HG03280 (cell line): ENCODE measurements around the gene LILRA6.
"Not testable (repeated sequence)": the region's sequence is repeated elsewhere in the genome, so short reads cannot be mapped to it uniquely, and the experiment has no call there.

Experiments used
- ATAC-seq: cut with Tn5 transposase; IDR thresholded peaks from one replicate; pipeline ENCODE4 v1.9.1; 2021; ENCODE audit warnings: mild to moderate bottlenecking, moderate library complexity; ENCODE audit not compliant: unreplicated experiment

The LILRA6 gene

DNA sequence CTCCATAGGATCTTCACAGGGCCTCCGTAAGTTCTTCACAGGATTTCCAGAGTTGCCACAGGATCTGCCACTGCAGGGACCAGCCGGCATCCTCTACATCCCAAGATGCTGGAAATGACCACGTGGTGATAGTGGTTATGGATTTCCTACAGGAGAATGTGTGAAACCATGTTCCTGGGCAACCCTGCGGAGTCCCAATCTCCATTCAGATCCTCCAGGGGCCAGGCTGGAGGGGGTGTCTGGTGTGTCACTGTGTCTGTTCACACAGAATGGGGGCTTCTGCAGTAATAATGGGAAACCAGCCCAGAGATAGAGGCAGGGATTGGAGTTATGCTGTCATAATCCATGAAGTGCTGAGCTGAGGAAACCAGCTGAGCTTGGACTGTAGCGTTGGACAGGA is 8.6 kb downstream of the LILRA6 start:
- ATAC-seq: no peak

DNA sequence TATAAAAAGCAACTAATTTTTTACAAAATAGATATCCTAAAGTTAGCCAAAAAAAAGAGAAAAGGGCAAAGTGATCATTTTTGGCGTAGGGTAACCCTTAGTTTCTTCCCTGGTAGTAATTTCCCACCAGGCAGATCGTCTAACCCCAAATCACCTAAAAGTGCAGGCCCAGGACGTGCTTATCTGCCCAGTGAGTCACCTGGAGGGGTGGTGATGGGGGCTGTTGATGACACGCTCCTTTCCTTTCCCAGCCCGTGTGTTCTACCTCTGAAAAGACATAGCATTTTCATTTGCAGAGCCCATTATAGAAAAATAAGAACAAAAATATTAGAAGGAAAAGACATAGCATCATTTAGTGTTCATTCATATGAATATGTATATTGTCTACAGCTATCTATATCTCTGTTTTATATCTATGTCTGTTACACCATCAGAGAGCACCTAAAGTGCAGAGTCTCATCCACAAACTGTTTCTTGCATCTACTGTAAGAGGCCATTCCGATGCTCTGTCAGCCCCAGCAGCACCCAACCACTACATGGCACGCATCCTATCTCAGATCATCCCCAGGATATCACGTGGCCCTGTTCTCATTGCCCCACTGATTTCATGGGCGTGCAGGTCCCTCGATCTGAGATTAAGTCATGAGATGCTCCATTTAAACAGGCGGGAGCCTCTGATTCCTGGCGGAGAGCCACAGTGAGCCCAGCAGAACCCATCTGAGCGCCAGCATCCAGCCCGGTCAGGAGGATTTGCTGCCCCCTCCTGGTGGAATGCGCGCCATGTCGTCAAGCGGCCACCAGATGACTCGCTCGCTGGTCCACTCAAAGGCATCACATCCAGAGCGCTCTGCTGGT is 11.3 kb downstream of the LILRA6 start:
- peak; percentile 52 for ATAC-seq

DNA sequence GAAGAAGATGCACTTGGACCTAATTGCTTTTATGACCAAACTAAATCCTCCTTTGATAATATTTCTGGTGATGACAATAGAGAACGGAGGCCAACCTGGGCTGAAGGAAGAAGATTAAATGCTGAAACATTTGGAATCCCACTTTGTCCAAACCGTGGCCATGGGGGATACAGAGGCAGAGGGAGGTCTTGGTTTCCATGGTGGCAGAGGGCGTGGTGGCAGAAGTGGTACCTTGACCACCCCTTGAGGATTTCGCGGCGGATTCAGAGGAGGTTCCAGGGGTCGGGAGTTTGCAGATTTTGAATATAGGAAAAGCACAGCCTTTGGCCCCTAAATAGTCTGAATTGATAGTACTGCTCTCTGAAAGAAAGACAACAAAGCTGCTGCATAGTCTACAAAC is 12.6 kb downstream of the LILRA6 start:
- ATAC-seq: no peak

DNA sequence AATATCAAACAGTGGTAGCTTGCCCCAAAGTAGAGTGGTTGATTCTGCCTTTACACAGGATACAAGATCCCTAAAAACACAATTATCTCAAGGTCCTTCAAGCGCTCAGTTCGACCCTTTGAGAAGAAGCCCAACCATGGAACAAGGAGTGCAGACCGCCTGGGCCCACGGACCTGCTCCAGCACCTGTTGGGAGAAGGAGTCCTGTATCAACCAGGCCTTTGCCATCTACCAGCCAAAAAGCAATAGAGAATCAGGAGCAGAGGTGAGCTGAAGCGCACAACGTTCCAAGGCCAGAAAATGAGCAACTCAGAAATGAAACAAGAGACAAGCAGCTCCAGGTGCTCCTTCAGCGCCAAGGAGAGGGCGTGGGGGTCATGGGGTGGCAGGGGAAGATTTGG is 13.4 kb downstream of the LILRA6 start:
- no peak for ATAC-seq

DNA sequence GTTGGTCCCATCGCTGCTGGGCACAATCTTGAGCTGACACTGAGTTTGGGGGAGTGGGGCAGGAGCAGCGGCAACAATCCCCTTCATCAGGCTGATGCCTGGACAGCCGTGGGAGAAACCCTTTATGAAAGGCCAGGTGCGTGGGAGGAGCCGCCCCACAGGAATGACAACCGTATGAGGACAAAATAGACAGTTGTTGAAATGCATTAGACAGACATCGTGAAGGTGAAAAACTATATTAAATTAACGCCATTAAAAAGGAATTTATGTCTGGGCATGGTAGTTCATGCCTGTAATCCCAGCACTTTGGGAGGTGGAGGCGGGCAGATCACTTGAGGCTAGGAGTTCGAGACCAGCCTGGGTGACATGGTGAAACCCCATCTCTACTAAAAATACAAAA is 18.0 kb downstream of the LILRA6 start:
- not testable (repeated sequence) for ATAC-seq

DNA sequence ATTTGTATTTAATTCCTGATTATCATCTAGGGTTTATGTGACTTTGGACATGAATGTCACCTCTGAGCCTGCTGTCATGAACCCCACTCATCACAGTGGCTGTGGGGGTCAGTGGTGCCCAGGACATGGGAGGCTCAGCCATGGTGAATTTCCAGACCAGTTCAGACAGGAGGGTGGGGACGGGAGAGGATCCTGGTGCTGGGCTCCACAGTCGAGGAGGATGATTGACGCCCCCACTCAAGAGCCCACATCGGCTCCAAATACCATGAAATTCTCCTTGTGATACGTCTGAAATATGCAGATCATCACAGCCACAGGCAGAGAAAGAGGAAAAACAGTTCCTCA is 18.7 kb downstream of the LILRA6 start:
- not testable (repeated sequence) for ATAC-seq

DNA sequence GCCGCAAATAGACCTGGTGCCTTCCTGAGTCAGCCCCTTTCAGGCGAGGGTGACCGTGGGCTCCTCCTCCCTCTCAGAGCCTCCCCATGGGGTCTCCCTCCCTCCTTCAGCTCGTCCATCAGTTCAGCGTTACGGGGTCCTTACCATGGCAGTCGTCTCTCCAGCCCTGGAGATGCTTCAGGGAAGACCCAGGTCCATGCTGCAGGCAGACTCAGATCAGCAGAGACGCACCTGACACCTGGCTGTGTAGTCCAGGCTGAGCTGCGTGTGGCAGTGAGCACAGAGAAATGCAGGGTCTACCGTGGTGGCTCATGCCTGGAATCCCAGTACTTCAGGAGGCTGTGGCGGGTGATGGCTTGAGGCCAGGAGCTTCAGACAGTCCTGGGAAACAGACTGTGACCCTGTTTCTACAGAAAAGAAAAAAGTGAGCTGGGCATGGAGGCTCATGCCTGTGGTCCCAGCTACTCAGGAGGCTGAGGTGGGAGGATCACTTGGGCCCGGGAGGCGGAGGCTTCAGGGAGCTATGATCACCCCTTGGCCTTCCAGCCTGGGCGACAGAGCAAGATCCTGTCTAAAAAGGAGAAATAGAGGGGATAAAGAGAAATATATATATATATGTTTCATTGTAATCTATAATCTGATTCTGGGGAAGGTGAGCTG is 19.2 kb downstream of the LILRA6 start:
- not testable (repeated sequence) for ATAC-seq

DNA sequence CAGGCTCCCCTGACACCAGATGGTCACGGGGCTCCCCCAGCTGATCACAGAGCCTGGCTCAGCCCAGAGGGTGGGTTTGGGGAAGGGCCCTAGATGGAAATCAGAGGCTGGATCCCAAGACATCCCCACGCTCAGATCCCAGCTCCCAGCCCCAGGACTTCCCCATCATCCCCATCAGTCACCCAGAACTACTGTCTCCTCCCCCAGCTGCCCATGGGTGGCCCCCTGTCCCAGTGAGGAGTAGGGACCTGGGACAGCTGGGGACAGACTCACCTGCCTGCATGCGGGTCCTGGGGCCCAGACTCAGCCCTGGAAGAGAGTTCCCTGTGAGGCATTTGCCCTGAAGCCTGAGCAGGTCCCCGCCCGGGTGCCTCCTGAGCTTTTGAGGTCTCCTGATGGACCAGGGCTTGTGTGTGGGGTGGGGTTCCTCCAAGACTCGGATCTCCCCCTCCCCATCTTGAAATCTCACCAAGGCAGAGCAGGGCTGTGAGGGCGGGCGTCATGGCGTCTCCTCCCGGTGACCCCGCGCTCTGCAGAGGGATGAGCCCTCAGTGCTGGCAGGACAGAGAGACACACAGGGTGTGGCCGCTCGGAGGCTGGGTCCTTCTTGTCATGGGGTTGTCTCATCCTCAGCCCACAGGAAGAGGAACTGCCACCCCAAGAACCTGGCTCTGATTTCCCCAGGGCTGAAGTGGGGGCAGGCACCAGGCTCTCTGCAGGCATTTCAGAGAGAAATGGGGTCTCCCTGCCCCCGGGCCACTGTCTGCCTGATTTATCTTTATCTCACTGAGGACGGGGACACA is 19.9 kb downstream of the LILRA6 start, which contains the start of gene LILRB3:
Gene LILRB3 (minus strand): TSS at position 534 of the 803 bp plus-strand sequence. CDS start 31 bp downstream, at position 503.
- ATAC-seq: not testable (repeated sequence)

DNA sequence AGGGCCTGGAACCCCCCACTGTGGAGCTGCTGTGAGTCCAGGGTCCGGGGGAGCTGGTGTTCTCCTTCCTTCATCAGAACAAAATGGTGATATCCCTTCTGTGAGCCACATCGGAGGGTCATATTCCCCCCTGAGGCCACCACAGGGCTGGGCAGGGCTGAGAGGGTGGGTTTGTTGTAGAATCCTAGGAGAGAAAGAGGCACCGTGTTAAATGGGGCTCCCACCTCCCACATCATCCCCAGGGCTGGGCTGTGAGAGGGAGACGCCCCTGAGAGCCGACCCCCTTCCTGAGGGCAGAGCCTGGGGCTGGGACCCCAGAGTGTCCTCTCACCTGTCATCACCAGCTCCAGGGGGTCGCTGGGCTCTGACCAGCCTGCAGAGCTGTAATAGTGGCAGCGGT is 20.6 kb downstream of the LILRA6 start:
- not testable (repeated sequence) for ATAC-seq

DNA sequence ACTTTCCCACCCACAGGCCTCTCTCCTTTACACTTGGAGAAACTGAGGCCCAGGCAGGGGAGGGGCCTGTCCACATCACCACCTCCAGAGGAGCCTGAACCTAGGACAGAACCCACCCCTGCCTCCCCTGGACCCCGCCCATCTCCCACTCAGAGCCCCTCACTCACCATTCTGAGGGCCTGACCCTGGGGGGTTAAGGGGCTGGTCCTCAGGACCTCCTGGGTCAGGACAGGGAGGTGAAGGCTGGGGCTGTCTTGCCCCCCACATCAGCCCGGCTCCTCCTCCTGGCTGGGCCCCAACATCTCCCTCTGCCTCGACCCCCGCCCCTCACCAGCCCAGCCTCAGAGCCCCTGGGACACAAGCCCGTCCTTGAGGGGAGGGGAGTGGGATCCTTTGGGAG is 22.9 kb downstream of the LILRA6 start:
- ATAC-seq: not testable (repeated sequence)

DNA sequence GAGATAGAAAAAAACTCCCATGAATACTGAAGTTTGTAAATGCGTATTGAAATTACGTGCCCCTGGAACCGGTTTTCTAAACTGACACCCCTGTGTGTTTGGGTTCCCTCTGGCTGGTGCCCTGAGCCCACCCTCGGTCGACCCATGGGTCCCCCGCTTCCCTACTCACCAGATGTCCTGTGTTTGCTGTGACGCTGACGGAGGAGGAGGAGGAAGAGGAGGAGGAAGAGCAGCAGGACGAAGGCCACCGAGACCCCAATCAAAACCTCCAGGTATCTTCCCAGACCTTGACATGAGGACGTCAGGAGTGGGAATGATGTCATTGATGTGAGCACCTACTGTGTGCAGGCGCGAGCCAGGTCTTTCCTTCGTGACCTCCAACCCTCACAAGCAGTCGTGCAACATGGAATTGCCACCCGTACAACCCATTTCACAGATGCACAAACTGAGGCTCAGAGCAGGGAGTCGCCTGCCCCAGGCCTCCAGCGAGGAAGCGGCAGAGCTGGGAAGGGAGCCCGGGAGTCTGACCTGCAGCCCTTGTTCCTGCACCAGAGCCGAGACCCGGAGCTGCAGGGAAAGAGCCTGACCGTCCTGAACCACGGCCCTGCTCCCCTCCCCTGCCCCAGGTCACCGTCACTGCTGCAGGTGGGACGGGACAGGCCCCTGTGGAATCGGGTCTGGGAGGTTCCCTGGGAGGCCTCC is 23.5 kb downstream of the LILRA6 start:
- ATAC-seq: no peak

DNA sequence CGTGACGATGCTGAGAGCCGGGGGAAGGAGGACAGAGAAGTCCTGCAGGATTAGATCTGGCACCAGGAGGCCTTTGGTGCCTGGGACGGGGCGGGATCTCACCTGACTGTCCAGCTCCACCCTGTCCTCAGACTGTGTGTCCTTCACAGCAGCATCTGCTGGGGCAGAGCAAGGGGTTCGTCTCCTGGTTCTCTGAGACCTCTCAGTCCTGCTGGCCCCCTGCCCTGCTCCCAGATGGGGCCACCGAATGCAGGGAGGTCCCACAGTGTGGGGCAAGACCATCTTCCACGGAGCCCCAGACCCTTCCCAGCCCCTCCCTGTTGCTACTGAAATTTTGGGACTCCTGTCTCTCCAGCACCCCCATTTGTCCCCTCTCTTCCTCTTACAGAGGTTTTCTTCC is 24.3 kb downstream of the LILRA6 start:
- ATAC-seq: no peak

DNA sequence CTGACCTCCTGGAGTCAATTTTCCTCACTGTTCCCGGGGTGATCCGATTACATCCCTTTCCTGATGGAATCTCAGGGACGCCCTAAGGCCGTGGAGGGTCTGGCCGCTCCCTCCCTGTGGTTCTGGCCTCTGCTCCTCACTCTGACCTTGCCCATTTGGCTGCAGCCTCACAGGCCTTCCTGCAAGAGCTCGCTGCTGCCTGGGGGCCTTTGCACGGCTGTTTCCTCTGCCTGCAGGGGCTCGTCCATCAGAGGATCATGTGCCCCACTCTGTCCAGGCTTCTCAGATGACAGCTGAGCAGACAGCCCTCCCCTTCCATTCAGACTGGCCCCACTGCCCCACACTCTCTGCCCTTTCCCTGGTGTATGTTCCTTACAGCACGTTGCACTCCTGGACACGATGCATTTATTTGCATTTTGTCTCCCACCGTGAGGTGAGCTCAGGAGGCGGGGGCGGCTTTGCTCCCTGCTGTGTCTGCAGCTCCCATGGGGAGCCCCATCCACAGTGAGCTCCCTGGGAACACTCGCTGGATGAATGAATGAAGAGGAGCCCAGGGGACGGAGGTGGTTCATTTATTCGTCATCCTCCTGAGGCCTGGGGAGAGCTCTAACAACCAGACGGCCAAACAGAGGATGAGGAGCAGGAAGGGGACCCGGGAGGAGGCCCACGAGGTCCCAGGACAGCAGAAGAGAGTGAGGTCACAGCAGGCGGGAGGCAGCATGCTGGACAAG is 24.9 kb downstream of the LILRA6 start:
- ATAC-seq: not testable (repeated sequence)

DNA sequence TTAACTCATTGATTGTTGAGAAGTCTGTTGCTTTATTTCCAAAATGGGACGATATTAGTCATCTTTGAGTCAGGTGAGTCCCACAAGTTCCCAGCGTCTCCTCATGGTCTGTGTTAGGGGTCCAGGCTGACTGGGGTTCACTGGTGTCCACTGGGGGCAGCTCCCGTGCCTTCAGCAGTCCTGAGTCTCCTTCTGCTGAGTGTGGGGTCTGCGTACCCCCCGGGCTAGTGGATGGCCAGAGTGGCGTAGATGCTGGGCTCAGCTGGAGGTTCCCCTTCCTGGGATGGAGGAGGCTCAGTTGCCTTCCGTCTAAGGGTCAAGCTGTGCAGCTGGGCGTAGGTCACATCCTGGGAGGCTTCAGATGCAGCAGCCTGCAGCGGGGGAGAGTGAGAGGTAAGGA is 25.7 kb downstream of the LILRA6 start:
- no peak for ATAC-seq

DNA sequence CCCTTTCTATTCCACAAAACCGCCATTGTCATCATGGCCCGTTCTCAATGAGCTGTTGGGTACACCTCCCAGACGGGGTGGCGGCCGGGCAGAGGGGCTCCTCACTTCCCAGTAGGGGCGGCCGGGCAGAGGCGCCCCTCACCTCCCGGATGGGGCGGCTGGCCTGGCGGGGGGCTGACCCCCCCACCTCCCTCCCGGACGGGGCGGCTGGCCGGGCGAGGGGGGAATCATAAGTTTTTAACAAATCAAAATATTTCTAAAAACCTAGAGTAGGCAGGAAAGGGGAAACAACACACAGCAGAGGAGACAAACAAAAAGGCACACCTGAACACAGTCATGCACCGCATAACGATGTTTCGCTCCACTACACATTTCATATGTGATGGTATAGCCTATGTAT is 27.9 kb downstream of the LILRA6 start:
- ATAC-seq: not testable (repeated sequence)

DNA sequence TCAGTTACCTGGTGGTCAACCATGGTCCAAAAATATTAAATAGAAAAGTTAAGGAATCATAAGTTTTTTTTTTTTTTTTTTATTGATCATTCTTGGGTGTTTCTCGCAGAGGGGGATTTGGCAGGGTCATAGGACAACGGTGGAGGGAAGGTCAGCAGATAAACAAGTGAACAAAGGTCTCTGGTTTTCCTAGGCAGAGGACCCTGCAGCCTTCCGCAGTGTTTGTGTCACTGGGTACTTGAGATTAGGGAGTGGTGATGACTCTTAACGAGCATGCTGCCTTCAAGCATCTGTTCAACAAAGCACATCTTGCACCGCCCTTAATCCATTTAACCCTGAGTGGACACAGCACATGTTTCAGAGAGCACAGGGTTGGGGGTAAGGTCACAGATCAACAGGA is 28.4 kb downstream of the LILRA6 start:
- not testable (repeated sequence) for ATAC-seq

DNA sequence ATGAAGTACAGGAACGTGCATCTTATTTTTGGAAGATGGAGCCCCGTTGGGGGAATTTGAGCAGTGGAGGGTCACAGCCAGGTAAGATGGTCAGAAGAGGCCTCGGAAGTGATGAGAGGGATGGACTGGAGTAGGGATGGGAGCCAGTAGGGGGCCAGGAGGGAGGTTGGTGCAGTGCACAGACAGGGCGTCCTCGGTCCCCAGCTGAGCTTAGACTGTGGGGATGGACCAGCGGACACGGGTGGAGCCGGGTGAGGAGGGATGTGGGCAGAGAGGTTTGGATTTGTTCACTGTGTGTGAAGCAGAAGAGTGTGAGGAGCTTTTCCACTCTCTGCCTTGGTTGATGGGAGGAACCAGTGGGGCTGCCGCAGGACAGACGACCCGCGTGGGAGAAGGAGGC is 31.4 kb downstream of the LILRA6 start:
- no peak for ATAC-seq

DNA sequence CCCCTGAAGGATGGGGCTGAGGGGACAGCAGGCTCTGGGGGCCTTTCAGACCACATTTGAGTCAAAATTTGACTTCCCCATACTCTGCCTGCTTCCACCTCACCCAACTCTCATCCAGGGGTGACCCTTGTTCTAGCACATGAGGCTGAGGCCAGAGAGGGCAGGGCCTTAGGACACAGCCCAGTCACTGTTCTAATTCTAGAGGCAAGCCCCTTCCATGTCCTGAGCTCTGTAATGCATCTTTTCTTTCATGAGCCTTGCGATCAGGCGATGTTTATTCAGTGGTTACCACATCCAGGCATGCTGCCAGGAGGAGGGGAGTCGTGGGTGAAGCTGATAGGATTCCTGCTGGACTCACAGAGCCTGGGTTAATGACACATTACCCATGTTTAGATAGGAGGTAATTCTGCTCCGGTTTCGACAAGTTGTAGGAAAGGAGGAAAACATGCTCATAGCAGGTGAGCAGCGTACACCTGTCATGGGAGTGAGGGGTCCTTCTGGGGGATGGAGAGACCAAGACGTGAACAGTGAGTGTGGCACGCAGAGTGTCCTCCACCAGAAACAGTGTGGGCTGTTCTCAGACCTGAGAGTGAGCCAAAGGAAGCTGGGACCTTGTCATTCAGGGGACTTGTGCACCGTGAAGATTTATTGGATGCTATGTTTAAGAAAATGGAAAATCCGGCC is 32.6 kb downstream of the LILRA6 start:
- ATAC-seq: no peak

DNA sequence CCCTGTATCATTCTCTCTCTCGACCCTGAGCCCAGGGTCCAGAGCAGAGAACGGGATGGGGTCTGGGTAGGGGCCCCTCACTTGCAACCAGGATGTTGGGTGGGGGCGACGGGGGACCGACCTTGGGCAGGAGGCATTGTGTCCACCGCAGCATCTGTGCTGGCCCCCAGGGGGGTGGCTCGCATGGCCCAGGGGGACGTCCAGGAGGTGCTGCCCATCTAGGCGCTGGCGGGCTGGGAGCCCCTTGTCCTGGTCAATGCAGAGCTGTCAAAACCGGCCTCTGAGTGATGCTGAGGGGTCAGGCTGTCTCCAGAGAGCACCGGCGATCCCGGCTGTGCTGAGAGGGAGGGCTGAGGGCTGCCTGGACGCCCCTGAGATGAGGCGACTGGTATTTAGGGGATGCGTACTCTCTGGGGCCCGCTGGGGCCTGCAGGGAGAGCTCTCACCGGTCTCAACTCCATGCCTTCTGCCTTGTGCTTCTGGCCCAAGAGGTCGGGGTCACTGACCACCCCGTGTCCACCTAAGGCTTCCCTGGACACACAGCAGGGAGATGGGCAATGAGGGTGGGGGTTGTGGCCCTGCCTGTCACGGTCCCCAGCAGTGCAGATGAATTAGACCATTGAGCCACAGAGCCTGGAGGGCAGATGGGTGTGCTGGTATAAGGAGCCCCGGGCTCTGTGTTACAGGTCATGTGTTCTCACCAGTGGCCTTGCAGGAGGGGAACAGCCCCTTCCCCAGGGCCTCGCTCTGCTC is 33.4 kb downstream of the LILRA6 start:
- ATAC-seq: no peak
